ENCODE measurements around the gene CDK15.

DNA sequence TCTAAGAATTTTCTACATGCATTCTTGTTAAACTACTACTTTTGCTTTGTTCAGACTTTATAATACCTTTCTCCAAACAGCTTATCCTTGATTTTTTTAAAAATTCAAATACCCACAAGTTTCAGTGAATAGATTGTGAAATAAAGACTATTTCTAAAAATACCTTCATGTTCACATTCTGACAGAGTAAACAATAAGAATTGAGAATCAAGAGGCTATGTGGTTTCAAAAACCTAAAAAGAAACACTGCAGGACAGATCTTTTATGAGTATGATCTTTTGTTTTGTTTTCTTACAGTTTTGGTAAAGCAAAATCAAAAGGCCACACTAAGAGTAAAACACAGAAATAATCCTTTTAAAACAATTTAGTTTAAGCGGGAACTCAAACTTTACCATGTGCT lies 46.8 kb upstream of the CDK15 start:
- TF ChIP-seq, protein P1, sequence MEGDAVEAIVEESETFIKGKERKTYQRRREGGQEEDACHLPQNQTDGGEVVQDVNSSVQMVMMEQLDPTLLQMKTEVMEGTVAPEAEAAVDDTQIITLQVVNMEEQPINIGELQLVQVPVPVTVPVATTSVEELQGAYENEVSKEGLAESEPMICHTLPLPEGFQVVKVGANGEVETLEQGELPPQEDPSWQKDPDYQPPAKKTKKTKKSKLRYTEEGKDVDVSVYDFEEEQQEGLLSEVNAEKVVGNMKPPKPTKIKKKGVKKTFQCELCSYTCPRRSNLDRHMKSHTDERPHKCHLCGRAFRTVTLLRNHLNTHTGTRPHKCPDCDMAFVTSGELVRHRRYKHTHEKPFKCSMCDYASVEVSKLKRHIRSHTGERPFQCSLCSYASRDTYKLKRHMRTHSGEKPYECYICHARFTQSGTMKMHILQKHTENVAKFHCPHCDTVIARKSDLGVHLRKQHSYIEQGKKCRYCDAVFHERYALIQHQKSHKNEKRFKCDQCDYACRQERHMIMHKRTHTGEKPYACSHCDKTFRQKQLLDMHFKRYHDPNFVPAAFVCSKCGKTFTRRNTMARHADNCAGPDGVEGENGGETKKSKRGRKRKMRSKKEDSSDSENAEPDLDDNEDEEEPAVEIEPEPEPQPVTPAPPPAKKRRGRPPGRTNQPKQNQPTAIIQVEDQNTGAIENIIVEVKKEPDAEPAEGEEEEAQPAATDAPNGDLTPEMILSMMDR (IDR thresholded peaks at IDR 0.05), result no peak
- TF ChIP-seq, protein P2, sequence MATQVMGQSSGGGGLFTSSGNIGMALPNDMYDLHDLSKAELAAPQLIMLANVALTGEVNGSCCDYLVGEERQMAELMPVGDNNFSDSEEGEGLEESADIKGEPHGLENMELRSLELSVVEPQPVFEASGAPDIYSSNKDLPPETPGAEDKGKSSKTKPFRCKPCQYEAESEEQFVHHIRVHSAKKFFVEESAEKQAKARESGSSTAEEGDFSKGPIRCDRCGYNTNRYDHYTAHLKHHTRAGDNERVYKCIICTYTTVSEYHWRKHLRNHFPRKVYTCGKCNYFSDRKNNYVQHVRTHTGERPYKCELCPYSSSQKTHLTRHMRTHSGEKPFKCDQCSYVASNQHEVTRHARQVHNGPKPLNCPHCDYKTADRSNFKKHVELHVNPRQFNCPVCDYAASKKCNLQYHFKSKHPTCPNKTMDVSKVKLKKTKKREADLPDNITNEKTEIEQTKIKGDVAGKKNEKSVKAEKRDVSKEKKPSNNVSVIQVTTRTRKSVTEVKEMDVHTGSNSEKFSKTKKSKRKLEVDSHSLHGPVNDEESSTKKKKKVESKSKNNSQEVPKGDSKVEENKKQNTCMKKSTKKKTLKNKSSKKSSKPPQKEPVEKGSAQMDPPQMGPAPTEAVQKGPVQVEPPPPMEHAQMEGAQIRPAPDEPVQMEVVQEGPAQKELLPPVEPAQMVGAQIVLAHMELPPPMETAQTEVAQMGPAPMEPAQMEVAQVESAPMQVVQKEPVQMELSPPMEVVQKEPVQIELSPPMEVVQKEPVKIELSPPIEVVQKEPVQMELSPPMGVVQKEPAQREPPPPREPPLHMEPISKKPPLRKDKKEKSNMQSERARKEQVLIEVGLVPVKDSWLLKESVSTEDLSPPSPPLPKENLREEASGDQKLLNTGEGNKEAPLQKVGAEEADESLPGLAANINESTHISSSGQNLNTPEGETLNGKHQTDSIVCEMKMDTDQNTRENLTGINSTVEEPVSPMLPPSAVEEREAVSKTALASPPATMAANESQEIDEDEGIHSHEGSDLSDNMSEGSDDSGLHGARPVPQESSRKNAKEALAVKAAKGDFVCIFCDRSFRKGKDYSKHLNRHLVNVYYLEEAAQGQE (IDR thresholded peaks at IDR 0.05; ENCODE audit: insufficient read depth in 1 of 2, low read depth in 2 of 2, low read length in 1 of 2), result no peak
- TF ChIP-seq POLR2AphosphoS5 (IDR thresholded peaks at IDR 0.05; ENCODE audit: low read depth, low read length), result no peak
- TF ChIP-seq TCF7L2 (IDR thresholded peaks at IDR 0.05; ENCODE audit: low read depth, low read length), result no peak

All from Panc1 (cell line).